Measurements from ENCODE around the gene SH3BP5L. TPM values are rescaled to one million over a fixed set of nuclear protein-coding genes. Genes with fewer than 3 reads are reported as not detected.
"Not testable (repeated sequence)": the region's sequence is repeated elsewhere in the genome, so short reads cannot be mapped to it uniquely, and the experiment has no call there.

Gene SH3BP5L
- total RNA-seq, 1 experiment from 2014 or later = 15.8 TPM

DNA sequence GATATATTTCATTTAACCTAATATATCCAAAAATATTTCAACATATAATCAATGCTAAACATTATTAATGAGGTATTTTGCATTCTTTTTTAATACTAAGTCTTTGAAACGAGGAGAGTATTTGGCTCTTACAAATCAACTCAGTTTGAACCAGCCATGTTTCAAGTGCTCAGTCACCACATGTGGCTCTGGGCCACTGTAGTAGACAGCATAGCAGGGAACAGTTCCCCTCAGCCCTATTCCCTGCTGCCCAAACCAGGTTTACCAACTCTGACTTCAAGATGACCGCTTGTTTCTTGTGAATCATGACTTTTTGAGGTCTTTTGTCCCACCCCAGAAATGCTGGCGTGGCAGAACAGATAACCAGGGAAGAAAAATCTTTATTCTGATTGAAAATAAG is 18.0 kb upstream of the SH3BP5L start:
- no peak overlapping the region for H3K4me3 ChIP-seq
- 0 out of 2 replicates have a peak, but pooled peaks cover 3% of the 10 kb centered on the region for H3K36me3 ChIP-seq
- no peaks in the 10 kb centered on the region for H3K9me3 ChIP-seq (replicated peaks)
- H3K4me1 ChIP-seq = no peaks in the 10 kb centered on the region
- no peaks in the 10 kb centered on the region for H3K27me3 ChIP-seq
- no peak for DNase-seq
- no peak overlapping the region for H3K27ac ChIP-seq

DNA sequence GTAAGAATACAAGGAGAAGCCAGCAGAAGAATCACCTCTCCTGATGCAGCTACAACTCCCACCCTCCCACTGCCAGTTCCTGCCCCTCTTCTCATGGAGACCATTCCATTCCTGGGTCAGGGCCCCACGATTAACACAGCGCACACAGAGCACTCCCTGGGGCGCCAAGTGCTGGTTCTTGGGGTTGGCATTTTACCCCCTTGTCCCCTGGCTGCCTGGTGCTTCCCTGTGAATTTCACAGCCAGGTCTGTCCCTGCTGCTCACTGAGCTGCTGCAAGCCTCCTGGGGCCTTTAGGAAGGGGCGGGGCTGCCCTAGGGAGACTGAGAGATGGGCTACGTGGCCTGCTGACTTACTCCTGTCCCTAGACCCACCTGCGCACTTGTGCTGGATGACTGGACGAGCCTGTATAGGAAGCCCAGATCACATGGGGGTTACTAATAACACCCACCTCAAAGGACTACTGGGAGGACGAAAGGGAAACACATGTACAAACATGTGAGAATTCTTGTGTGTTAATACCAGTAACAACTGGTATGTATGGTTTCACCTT is 17.1 kb upstream of the SH3BP5L start:
- H3K4me1 ChIP-seq = no peaks in the 10 kb centered on the region
- H3K27ac ChIP-seq = no peak overlapping the region
- no peaks in the 10 kb centered on the region for H3K27me3 ChIP-seq
- no peaks in the 10 kb centered on the region for H3K9me3 ChIP-seq (replicated peaks)
- H3K36me3 ChIP-seq = 0 out of 2 replicates have a peak, but pooled peaks cover 3% of the 10 kb centered on the region
- DNase-seq = no peak
- no peak overlapping the region for H3K4me3 ChIP-seq

DNA sequence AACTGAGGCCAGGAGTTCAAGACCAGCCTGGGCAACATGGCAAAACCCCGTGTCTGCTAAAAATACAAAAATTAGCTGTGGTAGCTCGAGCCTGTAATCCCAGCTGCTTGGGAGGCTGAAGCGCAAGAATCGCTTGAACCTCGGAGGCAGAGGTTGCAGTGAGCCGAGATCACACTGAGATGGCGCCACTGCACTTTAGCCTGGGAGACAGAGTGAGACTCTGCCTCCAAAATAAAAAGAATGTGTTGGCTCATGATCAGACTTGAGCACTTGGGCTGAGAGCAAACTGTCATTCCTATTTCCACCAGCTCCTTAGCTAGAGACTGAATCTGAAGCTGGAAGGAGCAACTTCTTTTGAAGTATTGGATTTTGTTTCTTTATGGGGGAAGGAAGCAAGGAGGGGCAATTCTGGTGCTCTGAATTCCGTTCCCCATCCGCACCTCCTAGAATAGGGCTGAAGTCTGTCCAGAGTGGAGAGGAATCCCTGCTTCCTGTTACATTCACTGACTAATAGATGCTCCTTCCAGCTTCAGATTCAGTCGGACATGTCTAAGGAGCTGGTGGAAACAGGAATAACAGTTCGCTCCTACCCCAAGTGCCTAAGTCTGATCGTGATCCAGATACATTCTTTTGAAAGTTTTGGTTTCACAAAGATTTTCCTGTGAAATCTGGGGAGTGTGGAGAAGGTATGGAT is 16.1 kb upstream of the SH3BP5L start:
- H3K4me3 ChIP-seq = no peak overlapping the region
- DNase-seq = peak in 1 of 2 experiments; percentile 49
- no peaks in the 10 kb centered on the region for H3K9me3 ChIP-seq (replicated peaks)
- 0 out of 2 replicates have a peak, but pooled peaks cover 3% of the 10 kb centered on the region for H3K36me3 ChIP-seq
- no peak overlapping the region for H3K27ac ChIP-seq
- no peaks in the 10 kb centered on the region for H3K27me3 ChIP-seq
- H3K4me1 ChIP-seq = no peaks in the 10 kb centered on the region

DNA sequence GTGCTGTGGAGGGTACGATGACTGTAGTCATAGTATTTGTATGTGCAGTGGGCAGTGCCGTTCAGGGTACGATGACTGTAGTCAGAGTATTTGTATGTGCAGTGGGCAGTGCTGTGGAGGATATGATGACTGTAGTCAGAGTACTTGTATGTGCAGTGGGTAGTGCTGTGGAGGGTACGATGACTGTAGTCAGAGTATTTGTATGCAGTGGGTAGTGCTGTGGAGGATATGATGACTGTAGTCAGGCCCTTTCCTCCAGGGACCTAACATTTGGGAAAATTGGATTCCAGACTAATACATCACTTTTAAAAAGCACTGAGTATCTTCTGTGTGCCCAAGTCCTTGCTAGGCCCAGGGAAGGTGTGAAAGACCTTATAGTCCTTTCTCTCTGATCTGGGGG is 15.2 kb upstream of the SH3BP5L start:
- DNase-seq = no peak
- H3K9me3 ChIP-seq (replicated peaks) = no peaks in the 10 kb centered on the region
- no peak overlapping the region for H3K27ac ChIP-seq
- H3K4me1 ChIP-seq = no peaks in the 10 kb centered on the region
- H3K27me3 ChIP-seq = no peaks in the 10 kb centered on the region
- no peak overlapping the region for H3K4me3 ChIP-seq
- H3K36me3 ChIP-seq = no peaks in the 10 kb centered on the region

DNA sequence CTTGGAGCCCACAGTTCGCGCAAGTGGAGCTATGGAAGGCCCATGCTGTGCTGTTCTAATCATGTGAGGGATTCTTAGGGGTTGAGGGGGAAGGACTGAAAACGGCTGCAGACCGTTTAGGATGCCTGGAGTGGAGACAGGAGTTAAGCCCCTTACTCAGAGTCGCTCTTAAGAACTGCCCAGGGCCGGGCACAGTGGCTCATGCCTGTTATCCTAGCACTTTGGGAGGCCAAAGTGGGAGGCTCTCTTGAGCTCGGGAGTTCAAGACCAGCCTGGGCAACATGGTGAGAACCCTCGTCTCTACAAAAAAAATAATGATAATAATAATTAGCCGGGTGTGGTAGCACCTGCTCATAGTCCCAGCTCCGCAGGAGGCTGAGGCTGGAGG is 13.4 kb upstream of the SH3BP5L start:
- Histone ChIP-seq H3K4me3 (peak overlapping the region; percentile 82), H3K4me1 (no peaks in the 10 kb centered on the region), H3K36me3 (no peaks in the 10 kb centered on the region), H3K27ac (peak overlapping the region; percentile 89), H3K9me3 (replicated peaks) (no peaks in the 10 kb centered on the region), H3K27me3 (no peaks in the 10 kb centered on the region)
- no peak for DNase-seq

DNA sequence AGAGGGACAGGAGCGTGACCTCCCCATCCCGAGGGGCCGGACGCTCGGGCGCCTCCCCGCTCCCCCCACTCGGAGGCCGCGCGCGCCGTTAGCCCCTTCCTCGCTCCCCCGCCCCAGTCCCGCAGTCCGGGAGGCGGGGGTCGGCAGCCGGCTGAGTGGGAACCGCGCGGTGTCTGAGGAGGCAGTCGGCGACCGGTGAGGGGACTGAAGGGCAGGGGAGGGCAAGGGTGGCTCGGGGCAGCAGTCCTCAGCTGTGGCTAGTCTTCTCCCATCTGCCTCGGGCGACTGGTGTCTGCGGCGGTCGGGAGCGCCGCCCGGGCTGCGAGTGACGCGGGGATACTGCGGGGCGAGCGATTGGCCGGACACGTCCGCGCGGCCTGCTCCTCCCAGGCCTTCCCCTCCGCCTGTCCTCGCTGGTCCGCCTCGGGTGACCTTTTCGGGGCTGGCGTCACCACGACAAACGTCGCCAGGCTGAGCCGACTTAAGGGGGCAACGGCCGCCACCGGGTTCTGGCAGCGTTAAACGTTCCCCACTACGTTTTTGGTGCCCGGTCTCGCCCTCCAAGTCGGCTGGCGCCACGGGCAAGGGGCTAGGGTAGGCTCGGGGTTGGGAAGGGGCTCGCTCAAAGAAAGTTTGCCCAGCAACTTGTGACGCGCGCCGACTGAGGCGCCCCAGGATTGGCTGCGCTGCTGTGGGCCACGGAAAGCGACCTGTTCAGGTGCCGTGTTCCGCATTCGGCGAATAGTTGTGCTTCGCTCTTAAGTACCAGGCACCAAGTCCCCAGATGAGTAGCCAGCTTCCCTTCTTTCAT is 12.8 kb upstream of the SH3BP5L start:
- Histone ChIP-seq H3K36me3 (no peaks in the 10 kb centered on the region), H3K27ac (peak overlapping the region; percentile 89), H3K9me3 (replicated peaks) (no peaks in the 10 kb centered on the region), H3K4me3 (peak overlapping the region; percentile 82), H3K4me1 (no peaks in the 10 kb centered on the region), H3K27me3 (no peaks in the 10 kb centered on the region)
- DNase-seq = peak; percentile 74 to 78

DNA sequence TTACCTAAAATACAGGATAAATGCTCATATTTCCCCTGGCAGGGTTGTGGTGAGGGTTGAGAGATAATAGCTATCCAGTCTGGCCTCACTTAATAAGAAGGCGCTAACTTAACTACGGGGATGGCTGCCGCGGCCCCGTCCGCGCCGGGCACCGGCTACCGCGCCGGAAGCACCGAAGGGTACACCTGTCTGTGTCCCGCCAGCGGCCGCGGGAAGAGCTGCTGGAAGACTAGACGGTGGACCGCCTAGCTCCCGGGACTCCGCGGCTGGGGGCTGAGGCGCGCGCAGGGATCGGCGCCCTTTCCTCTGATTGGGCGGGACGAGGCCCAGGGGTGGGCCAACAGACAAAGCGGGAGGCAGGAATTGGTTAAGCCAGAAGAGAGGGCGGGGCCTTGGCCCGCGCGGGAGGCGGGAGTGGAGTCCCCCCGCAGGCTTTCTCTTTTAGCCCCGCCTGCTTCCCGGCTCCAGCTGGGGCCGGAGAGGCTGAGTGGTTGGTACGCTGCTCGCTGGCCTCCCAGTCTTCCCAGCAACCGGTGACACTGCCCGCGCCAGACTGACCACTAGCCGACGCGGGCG is 12.2 kb upstream of the SH3BP5L start, which contains the start of gene ZNF672:
Gene ZNF672 (plus strand): TSS at position 444 of the 576 bp plus-strand sequence. CDS start 9,051 bp downstream, outside the sequence.
- H3K27ac ChIP-seq = peak within 1 kb of the TSS; percentile 89
- H3K4me3 ChIP-seq = peak within 1 kb of the TSS; percentile 82
- H3K9me3 ChIP-seq (replicated peaks) = no peaks in the 10 kb centered on the region
- peak; percentile 94 to 96 for DNase-seq
- no peaks in the 10 kb centered on the region for H3K4me1 ChIP-seq
- no peaks in the 10 kb centered on the region for H3K27me3 ChIP-seq
- H3K36me3 ChIP-seq = no peaks in the 10 kb centered on the region

DNA sequence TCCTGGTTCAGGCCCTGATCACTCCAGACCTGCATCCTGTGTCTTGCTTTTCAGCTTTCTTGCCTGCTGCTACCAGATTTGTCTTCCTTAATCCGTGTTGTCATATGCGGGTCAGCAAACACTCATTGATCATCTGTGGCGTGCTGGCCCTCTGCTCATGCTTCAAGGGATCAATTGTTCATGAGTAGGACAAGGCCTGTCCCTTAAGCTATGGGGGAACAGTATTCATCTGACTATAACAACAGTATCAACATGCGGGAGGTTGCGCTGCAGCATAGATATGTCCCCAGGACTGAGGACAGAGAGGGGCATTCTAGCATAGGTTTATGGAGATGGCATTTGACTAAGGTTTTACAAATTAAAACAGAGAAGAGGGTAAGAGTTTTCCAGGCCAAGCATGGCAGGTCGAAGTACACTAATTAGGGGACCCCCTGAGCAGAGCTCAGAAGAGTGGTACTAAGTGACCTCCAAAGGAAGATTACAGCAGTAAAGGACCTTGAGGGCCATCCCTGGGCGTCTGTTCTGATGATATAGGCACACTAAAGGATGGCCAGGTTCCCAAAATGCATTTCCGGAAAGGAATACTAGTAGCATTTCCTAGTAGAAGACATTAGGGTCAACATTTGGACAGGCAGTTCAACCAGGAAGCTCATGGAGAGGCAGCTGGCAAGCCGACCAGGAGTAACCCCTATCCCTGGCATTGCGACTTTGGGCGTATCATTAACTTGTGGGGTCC is 11.5 kb upstream of the SH3BP5L start:
- peak overlapping the region; percentile 82 for H3K4me3 ChIP-seq
- 0 out of 2 replicates have a peak, but pooled peaks cover 3% of the 10 kb centered on the region for H3K27me3 ChIP-seq
- DNase-seq = no peak
- H3K4me1 ChIP-seq = no peaks in the 10 kb centered on the region
- no peaks in the 10 kb centered on the region for H3K36me3 ChIP-seq
- H3K27ac ChIP-seq = no peak overlapping the region
- H3K9me3 ChIP-seq (replicated peaks) = no peaks in the 10 kb centered on the region

DNA sequence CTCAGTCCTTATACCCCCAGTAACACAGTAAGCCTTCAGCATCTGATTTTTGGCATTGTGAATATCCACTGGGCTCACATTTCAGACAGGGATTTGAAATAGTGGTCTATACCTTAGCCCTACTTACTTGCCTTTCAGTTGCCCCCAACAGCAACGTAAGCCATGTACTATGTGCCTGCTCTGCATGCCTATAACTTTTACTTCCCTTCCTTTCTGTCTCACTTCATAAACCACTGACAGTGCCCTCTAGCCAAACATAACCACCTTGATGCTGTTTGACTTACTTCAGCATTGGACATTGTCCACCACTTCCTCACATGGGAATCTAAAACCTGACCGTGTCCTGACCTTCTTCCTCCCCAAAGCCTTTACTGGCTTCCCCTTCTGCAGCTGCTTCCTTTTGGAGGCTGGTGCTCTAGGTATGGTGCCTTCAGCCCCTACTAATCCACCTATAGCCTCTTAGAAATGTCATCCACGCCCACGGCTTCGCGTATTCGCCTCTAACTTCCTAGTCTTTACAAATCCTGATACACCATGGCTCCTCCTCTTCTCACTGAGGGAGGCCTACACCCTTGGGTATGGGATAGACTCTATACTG is 8.7 kb upstream of the SH3BP5L start:
- Histone ChIP-seq H3K27ac (no peak overlapping the region), H3K4me3 (no peak overlapping the region), H3K4me1 (no peaks in the 10 kb centered on the region), H3K36me3 (no peaks in the 10 kb centered on the region), H3K27me3 (0 out of 2 replicates have a peak, but pooled peaks cover 3% of the 10 kb centered on the region), H3K9me3 (replicated peaks) (no peaks in the 10 kb centered on the region)
- no peak for DNase-seq

DNA sequence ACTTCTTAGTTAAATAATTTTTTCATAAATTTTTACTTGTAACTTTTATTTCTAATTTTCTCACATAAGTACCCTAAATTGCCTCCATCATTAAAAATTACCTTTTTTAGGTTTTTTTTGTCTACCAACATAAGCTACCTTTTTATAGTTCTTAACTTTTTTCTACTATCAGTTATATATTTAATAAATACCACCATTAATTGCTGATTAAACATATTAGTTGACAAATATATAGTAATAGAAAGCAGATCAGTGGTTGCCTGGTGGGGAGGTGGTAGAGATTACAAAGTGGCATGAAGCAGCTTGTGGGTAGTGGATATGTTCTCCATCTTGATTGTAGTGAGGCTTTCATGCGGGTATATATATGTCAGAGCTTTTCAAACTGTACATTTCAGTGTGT is 6.1 kb upstream of the SH3BP5L start:
- H3K27me3 ChIP-seq = 0 out of 2 replicates have a peak, but pooled peaks cover 3% of the 10 kb centered on the region
- no peak for DNase-seq
- no peak overlapping the region for H3K27ac ChIP-seq
- H3K4me1 ChIP-seq = no peaks in the 10 kb centered on the region
- no peaks in the 10 kb centered on the region for H3K36me3 ChIP-seq
- H3K4me3 ChIP-seq = no peak overlapping the region
- no peaks in the 10 kb centered on the region for H3K9me3 ChIP-seq (replicated peaks)

DNA sequence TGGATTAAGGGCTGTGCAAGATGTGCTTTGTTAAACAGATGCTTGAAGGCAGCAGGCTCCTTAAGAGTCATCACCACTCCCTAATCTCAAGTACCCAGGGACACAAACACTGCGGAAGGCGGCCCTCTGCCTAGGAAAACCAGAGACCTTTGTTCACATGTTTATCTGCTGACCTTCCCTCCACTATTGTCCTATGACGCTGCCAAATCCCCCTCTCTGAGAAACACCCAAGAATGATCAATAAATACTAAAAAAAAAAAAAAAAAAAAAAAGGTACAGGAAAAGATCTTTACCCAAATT is 5.0 kb upstream of the SH3BP5L start:
- not testable (repeated sequence) for H3K4me1 ChIP-seq; H3K4me3 ChIP-seq; H3K36me3 ChIP-seq; H3K27me3 ChIP-seq; H3K9me3 ChIP-seq (replicated peaks); H3K27ac ChIP-seq; DNase-seq

DNA sequence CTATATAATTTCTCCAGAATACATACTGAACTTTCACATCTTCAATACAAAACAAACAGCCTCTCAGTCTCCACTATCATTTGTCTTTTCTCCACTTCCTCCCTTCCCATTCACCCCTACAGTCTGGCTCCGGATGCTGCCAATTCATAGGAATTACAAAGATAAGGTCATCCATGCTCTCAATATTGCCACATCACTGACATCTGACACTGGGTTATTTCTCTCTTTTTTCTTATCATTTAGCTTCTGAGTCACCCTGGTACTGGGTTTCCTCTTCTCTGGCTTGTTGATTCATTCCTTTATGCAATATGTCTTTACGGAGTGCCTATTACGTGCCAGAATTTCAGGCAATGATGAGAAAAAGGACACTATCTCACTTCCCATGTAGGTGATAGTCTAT is 3.1 kb upstream of the SH3BP5L start:
- no peaks in the 10 kb centered on the region for H3K36me3 ChIP-seq
- H3K4me1 ChIP-seq = no peaks in the 10 kb centered on the region
- no peaks in the 10 kb centered on the region for H3K9me3 ChIP-seq (replicated peaks)
- no peak overlapping the region for H3K27ac ChIP-seq
- H3K27me3 ChIP-seq = 0 out of 2 replicates have a peak, but pooled peaks cover 3% of the 10 kb centered on the region
- no peak overlapping the region for H3K4me3 ChIP-seq
- DNase-seq = no peak

DNA sequence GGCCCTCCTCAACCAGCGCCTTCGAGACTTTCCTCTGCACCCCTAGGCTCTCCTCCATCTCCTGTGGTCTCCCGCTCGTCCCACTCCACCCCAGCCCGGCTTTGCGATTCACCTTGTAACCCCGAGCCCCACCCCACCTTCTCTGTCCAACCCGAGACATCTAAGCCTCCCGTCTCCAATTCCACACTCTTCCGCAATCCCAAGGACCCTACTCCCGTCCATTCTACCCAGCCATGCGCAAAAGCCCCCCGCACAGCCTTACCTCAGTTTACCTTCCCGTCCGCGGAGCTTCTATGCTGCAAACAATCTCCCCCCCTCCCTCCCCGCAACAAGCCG is 174 bp downstream of the SH3BP5L start:
- Histone ChIP-seq H3K27me3 (no peaks in the 10 kb centered on the region), H3K36me3 (peaks cover 6% of the 10 kb centered on the region), H3K9me3 (replicated peaks) (no peaks in the 10 kb centered on the region), H3K27ac (peak overlapping the region; percentile 93), H3K4me1 (no peaks in the 10 kb centered on the region), H3K4me3 (peak overlapping the region; percentile 66)
- peak in 1 of 2 experiments; percentile 11 for DNase-seq

DNA sequence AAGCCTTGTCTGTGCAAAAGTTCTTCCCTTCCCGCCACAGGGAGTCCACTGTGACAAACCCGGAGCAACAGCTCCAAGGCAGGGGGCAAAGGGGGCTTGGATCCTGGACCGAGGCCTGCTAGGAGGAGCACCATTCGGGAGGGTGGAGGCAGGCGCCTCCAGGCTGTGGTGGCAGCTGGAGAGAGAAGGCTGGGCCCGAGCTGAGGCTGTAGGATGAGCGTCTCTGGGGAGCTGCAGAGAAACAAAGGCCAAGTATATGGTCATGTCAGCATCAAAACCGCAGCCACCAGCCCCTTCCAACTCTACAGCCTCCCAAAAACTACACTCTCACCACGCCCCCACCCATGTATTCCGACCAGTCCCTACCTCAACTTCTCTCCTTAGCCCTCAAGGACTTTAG is 579 bp downstream of the SH3BP5L start:
- DNase-seq = peak; percentile 11 to 22
- Histone ChIP-seq H3K4me3 (peak overlapping the region; percentile 66), H3K27ac (peak overlapping the region; percentile 93), H3K4me1 (no peaks in the 10 kb centered on the region), H3K27me3 (no peaks in the 10 kb centered on the region), H3K9me3 (replicated peaks) (no peaks in the 10 kb centered on the region), H3K36me3 (peaks cover 9% of the 10 kb centered on the region)

Data from SJCRH30 (cell line).